GM12878 (cell line): Measurements from ENCODE around the gene HOXC9. TPM values are rescaled to one million over a fixed set of nuclear protein-coding genes. Genes with fewer than 3 reads are reported as not detected.

Experiments
- ATAC-seq: fragments of 200-7000 bp; cut with Tn5 transposase; 3 replicates; pipeline ENCODE4 v1.9.1; 2020; ENCODE audit warnings: mild to moderate bottlenecking, moderate library complexity
- BruUV-seq: library from RNA; stranded (reverse); fragments of 400-500 nt; replicated peaks from 2 replicates; lab custom pipeline; 2021; lab: Mats Ljungman, UMichigan
- CTCF ChIA-PET: fragments of 300-600 bp; sonication (Branson Sonifier 250); formaldehyde crosslinking; extraction: SDS; loops from one replicate; lab custom pipeline; 2021; ENCODE audit warnings: inconsistent platforms; lab: Yijun Ruan, JAX
- POLR2A ChIA-PET: fragments of 350-600 bp; formaldehyde crosslinking; extraction: SDS; loops from one replicate; lab custom pipeline; 2021; ENCODE audit warnings: inconsistent platforms; lab: Charles Lee
- RAD21 ChIA-PET: fragments of 300-600 bp; sonication (Branson Sonifier 250); formaldehyde crosslinking; loops from one replicate; lab custom pipeline; 2023; ENCODE audit warnings: antibody characterized with exemption; ENCODE audit not compliant: unreplicated experiment; lab: Charles Lee
- SMC1A ChIA-PET: fragments of 300-600 bp; sonication (Branson Sonifier 250); formaldehyde crosslinking; loops from one replicate; lab custom pipeline; 2023; ENCODE audit not compliant: unreplicated experiment, uncharacterized antibody; lab: Charles Lee
- DNase-seq: peaks from one replicate; pipeline ENCODE4 v3.0.0-alpha.2; 2011; ENCODE audit warnings: low read depth, low spot score
- FAIRE-seq: peaks from 3 replicates; lab custom pipeline; 2011; peaks lifted over from hg19 to GRCh38; lab: Jason Lieb, UNC
- H2AFZ ChIP-seq: 2 replicates; pipeline ENCODE4 v1.6.0; 2011; ENCODE audit warnings: low read depth, low read length, control low read depth; ENCODE audit not compliant: control insufficient read depth
- H3K27ac ChIP-seq: 2 replicates; pipeline ENCODE4 v1.5.1; 2011; ENCODE audit warnings: control low read depth; ENCODE audit not compliant: control insufficient read depth, insufficient read depth
- H3K27me3 ChIP-seq, 2 experiments: replicated peaks in 1 of 2; 2 replicates each; pipeline versions ENCODE4 v1.6.0 to v1.6.1; 2011; ENCODE audit warnings: low read length in 1 of 2; ENCODE audit not compliant: control insufficient read depth in 2 of 2, insufficient read depth in 2 of 2
- H3K36me3 ChIP-seq, 2 experiments: 2 replicates each; pipeline ENCODE4 v1.5.1; 2011; ENCODE audit warnings: low read length in 1 of 2; ENCODE audit not compliant: control insufficient read depth in 2 of 2, insufficient read depth in 2 of 2
- H3K4me1 ChIP-seq: 2 replicates; pipeline ENCODE4 v1.6.1; 2011; ENCODE audit warnings: mild to moderate bottlenecking, low read length, moderate library complexity, mixed read lengths; ENCODE audit not compliant: control insufficient read depth, insufficient read depth
- H3K4me2 ChIP-seq: 2 replicates; pipeline ENCODE4 v1.6.0; 2011; ENCODE audit warnings: control low read depth; ENCODE audit not compliant: control insufficient read depth, insufficient read depth
- H3K4me3 ChIP-seq: fragments of 200-600 bp; sonication (generic); 2 replicates; pipeline ENCODE4 v1.5.1; 2016
- H3K79me2 ChIP-seq: 2 replicates; pipeline ENCODE4 v1.6.0; 2011; ENCODE audit warnings: low read length; ENCODE audit not compliant: control insufficient read depth, insufficient read depth
- H3K9ac ChIP-seq: 2 replicates; pipeline ENCODE4 v1.8.0; 2011; ENCODE audit warnings: low read length, control low read depth, mixed read lengths; ENCODE audit not compliant: control insufficient read depth, insufficient read depth
- H3K9me3 ChIP-seq: replicated peaks from 3 replicates; pipeline ENCODE4 v1.5.1; 2011; ENCODE audit warnings: mild to moderate bottlenecking, low read length; ENCODE audit not compliant: control insufficient read depth, insufficient read depth
- H4K20me1 ChIP-seq: 2 replicates; pipeline ENCODE4 v1.6.0; 2011; ENCODE audit not compliant: control insufficient read depth, insufficient read depth
- ASH2L ChIP-seq: fragments of 300-600, 200-600 bp; sonication (generic); IDR thresholded peaks from 2 replicates; pipeline ENCODE4 v1.6.1; 2017; ENCODE audit warnings: low read depth, mild to moderate bottlenecking, borderline replicate concordance
- CTCF ChIP-seq, 3 experiments: IDR thresholded peaks in 2 of 3; conservative IDR thresholded peaks in 1 of 3; 2 replicates each; pipeline ENCODE4 v1.5.1; 2011; ENCODE audit warnings: low read depth in 3 of 3, low read length in 3 of 3, mild to moderate bottlenecking in 3 of 3, control low read depth in 2 of 3, moderate library complexity in 2 of 3, inconsistent platforms in 1 of 3, mixed read lengths in 1 of 3; ENCODE audit not compliant: control insufficient read depth in 2 of 3, insufficient read depth in 1 of 3; ENCODE audit errors: extremely low read depth in 1 of 3
- EZH2 ChIP-seq: IDR thresholded peaks from 2 replicates; pipeline ENCODE4 v1.6.1; 2012; ENCODE audit warnings: low read depth, mild to moderate bottlenecking, control low read depth, inconsistent platforms, low read length, borderline replicate concordance; ENCODE audit not compliant: control insufficient read depth
- WGBS: methylation state at CpG from one replicate; pipeline ENCODE4 v1.1.6; 2016; ENCODE audit warnings: low lambda C conversion rate; ENCODE audit not compliant: insufficient replicate concordance, insufficient coverage; ENCODE audit errors: missing lambda C conversion rate; 5-methylcytosine and 5-hydroxymethylcytosine counted together
- in situ Hi-C: fragments of 300-500 bp; cut with MboI; formaldehyde crosslinking; loops from 9 replicates; pipeline ENCODE4 v1.14.3; 2018; ENCODE audit warnings: mixed read lengths
- intact Hi-C: fragments of 100-400 bp; cut with micrococcal nuclease; formaldehyde crosslinking; loops from one replicate; pipeline ENCODE4 v1.14.2; 2022; ENCODE audit not compliant: unreplicated experiment
- polyA plus RNA-seq, 11 experiments: library from polyadenylated mRNA; depleted of rRNA in 4 of 11; unstranded in 6 of 11; stranded (reverse) in 5 of 11; fragments of >200 nt; fragmentation: Nextera tagmentation in 4 of 11; fragmentation: Illumina TruSeq in 1 of 11; extraction: Ambion mirVana in 4 of 11; extraction: Trizol in 1 of 11; gene quantifications; 1 replicate in 1 of 11; 2 replicates in 10 of 11; pipeline versions ENCODE4 v1.2.1 to v1.2.3, GENCODE V29; 2011 to 2016; ENCODE audit warnings: inconsistent platforms in 2 of 11, missing spikeins in 2 of 11, low read depth in 1 of 11
- total RNA-seq, 4 experiments: library from RNA; depleted of rRNA in 3 of 4; stranded (reverse); fragments of >200 nt in 3 of 4; fragmentation: Illumina TruSeq in 1 of 4; extraction: Trizol in 1 of 4; gene quantifications; 2 replicates each; pipeline versions ENCODE4 v1.2.1 to v1.2.3, GENCODE V29; 2013 to 2021
- TF ChIP-seq, protein P1 (sequence below): fragments of 450-650 bp; IDR thresholded peaks from 2 replicates; pipeline ENCODE4 v1.6.1; 2017; ENCODE audit warnings: antibody characterized with exemption, mild to moderate bottlenecking, moderate library complexity

The HOXC9 gene
- total and polyA plus RNA-seq, 10 of the 15 experiments (the other 5 are each of a cell fraction or from before 2014, with no cell fraction given), result not detected

DNA sequence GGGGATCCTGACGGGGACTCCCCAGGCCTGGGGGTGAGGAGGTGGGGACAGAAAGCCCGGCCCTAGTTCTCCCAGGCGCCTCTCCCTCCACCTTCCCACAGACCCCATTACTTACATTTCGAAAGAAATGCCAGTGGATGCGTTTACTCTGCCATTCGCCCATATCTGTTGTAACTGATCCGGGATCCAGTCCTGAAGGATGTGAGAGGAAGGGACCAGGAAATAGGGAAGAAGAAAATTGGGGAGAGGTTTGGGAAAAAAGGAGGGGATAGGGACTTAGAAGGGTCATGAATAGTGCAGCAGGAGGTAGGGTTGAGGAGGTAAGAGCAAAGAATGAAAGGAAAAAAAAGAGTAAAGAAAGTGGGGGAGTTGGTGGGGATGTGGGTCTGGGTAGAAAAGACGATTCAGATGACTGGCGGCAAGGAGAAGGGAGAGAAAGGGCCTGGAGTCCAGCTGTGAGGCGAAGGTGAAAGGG, 44.1 kb upstream of the HOXC9 start:
- ChIA-PET SMC1A (no interaction called here), POLR2A (no interaction called here), CTCF (no interaction called here), RAD21 (no interaction called here)
- H3K36me3 ChIP-seq, result no peaks in the 10 kb centered on the region
- DNase-seq, result no peak
- H3K79me2 ChIP-seq, result no peaks in the 10 kb centered on the region
- no peak for FAIRE-seq
- no peak overlapping the region for H3K4me2 ChIP-seq
- H3K27me3 ChIP-seq, result peaks cover 45 to 63% of the 10 kb centered on the region in 2 experiments
- no peak overlapping the region for H2AFZ ChIP-seq
- no peak for ATAC-seq
- no peak overlapping the region for H3K4me3 ChIP-seq
- H4K20me1 ChIP-seq, result no peaks in the 10 kb centered on the region
- in situ Hi-C loops, result no loop called here
- BruUV-seq, result no TSS peak
- no peak overlapping the region for H3K27ac ChIP-seq
- H3K9ac ChIP-seq, result no peak overlapping the region
- TF ChIP-seq ASH2L, result no peak
- TF ChIP-seq, all 136 proteins: peak for 0
- no peaks in the 10 kb centered on the region for H3K4me1 ChIP-seq
- intact Hi-C loops, result no loop called here
- no peaks in the 10 kb centered on the region for H3K9me3 ChIP-seq
- WGBS, result 31% methylated on average over 10 of the region's 10 CpGs

- Histone ChIP-seq H3K9me3 (no peaks in the 10 kb centered on the region), H3K79me2 (no peaks in the 10 kb centered on the region), H3K27me3 (peaks cover 42 to 62% of the 10 kb centered on the region in 2 experiments), H3K4me3 (no peak overlapping the region), H4K20me1 (no peaks in the 10 kb centered on the region)
- DNase-seq, result no peak
- CTCF ChIA-PET, result no interaction called here
- RAD21 ChIA-PET, result no interaction called here
- in situ Hi-C loops, result no loop called here
- TF ChIP-seq, protein P1, sequence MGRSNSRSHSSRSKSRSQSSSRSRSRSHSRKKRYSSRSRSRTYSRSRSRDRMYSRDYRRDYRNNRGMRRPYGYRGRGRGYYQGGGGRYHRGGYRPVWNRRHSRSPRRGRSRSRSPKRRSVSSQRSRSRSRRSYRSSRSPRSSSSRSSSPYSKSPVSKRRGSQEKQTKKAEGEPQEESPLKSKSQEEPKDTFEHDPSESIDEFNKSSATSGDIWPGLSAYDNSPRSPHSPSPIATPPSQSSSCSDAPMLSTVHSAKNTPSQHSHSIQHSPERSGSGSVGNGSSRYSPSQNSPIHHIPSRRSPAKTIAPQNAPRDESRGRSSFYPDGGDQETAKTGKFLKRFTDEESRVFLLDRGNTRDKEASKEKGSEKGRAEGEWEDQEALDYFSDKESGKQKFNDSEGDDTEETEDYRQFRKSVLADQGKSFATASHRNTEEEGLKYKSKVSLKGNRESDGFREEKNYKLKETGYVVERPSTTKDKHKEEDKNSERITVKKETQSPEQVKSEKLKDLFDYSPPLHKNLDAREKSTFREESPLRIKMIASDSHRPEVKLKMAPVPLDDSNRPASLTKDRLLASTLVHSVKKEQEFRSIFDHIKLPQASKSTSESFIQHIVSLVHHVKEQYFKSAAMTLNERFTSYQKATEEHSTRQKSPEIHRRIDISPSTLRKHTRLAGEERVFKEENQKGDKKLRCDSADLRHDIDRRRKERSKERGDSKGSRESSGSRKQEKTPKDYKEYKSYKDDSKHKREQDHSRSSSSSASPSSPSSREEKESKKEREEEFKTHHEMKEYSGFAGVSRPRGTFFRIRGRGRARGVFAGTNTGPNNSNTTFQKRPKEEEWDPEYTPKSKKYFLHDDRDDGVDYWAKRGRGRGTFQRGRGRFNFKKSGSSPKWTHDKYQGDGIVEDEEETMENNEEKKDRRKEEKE, result no peak
- TF ChIP-seq EZH2 (0 out of 2 replicates have a peak, but pooled peaks have one; percentile 15), CTCF (IDR thresholded peaks at IDR 0.05 in 2 of 3, conservative IDR thresholded peaks at IDR 0.05 in 1 of 3; ENCODE audit: control insufficient read depth in 2 of 3, extremely low read depth in 1 of 3, insufficient read depth in 1 of 3, low read depth in 3 of 3, low read length in 3 of 3) (0 out of 6 replicates have a peak, but pooled peaks of 1 of the 3 experiments have one; percentile 3)
- TF ChIP-seq, all 136 proteins: peak for 2
- ATAC-seq, result peak; percentile 48
- no TSS peak for BruUV-seq
- WGBS, result 33% methylated on average over 25 of the region's 25 CpGs
- Histone ChIP-seq H3K36me3 (no peaks in the 10 kb centered on the region), H3K27ac (no peak overlapping the region), H3K9ac (no peak overlapping the region), H3K4me1 (no peaks in the 10 kb centered on the region), H3K4me2 (no peak overlapping the region), H2AFZ (no peak overlapping the region)
- ChIA-PET SMC1A (no interaction called here), POLR2A (no interaction called here)
- no peak for FAIRE-seq
- intact Hi-C loops, result no loop called here
Observed at GRCh38 chr12:53956251-53956887, 43.6 kb upstream of the HOXC9 start.
